K562 (cell line): ENCODE results near the gene TMEM184C. TPM values are rescaled to one million over a fixed set of nuclear protein-coding genes. Genes with fewer than 3 reads are reported as not detected.
A peak's percentile ranks its signal among the peaks of the same experiment; 100 is the strongest.

Source experiments
- ATAC-seq: fragments of 200-7000 bp; cut with Tn5 transposase; 3 replicates; pipeline ENCODE4 v1.9.1; 2020; ENCODE audit warnings: moderate library complexity
- BruUV-seq: library from RNA; stranded (reverse); fragments of 400-500 nt; replicated peaks from 2 replicates; lab custom pipeline; 2021; lab: Mats Ljungman, UMichigan
- CTCF ChIA-PET: fragments of 300-600 bp; formaldehyde crosslinking; extraction: SDS; loops from one replicate; lab custom pipeline; 2021; ENCODE audit warnings: low intra/inter-chr PET ratio; lab: Yijun Ruan, JAX
- POLR2A ChIA-PET: fragments of 300-600, 350-650 bp; sonication (Branson Sonifier 250); formaldehyde crosslinking; extraction: SDS; loops from one replicate; lab custom pipeline; 2021; ENCODE audit warnings: antibody characterized with exemption, inconsistent platforms; lab: Yijun Ruan, JAX
- DNase-seq, 4 experiments: peaks; one replicate each; pipeline versions ENCODE4 v3.0.0 to v3.0.0-alpha.2; 2011 to 2018; ENCODE audit warnings: low spot score in 3 of 4, mixed read lengths in 3 of 4; ENCODE audit errors: extremely low read depth in 1 of 4
- FAIRE-seq: peaks from 2 replicates; lab custom pipeline; 2011; peaks lifted over from hg19 to GRCh38; lab: Jason Lieb, UNC
- H2AFZ ChIP-seq: 2 replicates; pipeline ENCODE4 v1.6.0; 2011; ENCODE audit warnings: low read depth, low read length, control low read depth, inconsistent platforms
- H3K27ac ChIP-seq: fragments of 200-600 bp; 3 replicates; pipeline ENCODE4 v1.8.0; 2011; ENCODE audit warnings: low read depth, mild to moderate bottlenecking, control low read depth, inconsistent platforms, low read length, moderate library complexity, mixed read lengths; ENCODE audit errors: extremely low read depth
- H3K27me3 ChIP-seq, 2 experiments: fragments of 300-600 bp in 1 of 2; 2 replicates in 1 of 2; 3 replicates in 1 of 2; pipeline versions ENCODE4 v1.6.0 to v1.8.0; 2011; ENCODE audit warnings: inconsistent platforms in 2 of 2, low read length in 2 of 2, mild to moderate bottlenecking in 1 of 2, mixed read lengths in 1 of 2, moderate library complexity in 1 of 2; ENCODE audit not compliant: control insufficient read depth in 2 of 2, insufficient read depth in 2 of 2
- H3K36me3 ChIP-seq: fragments of 300-600 bp; 3 replicates; pipeline ENCODE4 v1.8.0; 2011; ENCODE audit warnings: mild to moderate bottlenecking, low read length, inconsistent platforms; ENCODE audit not compliant: control insufficient read depth, insufficient read depth
- H3K4me1 ChIP-seq, 2 experiments: fragments of 200-600 bp in 1 of 2; replicated peaks in 1 of 2; 2 replicates in 1 of 2; 3 replicates in 1 of 2; pipeline versions ENCODE4 v1.5.1 to v1.8.0; 2011; ENCODE audit warnings: inconsistent platforms in 2 of 2, low read length in 2 of 2, mild to moderate bottlenecking in 1 of 2, mixed read lengths in 1 of 2, moderate library complexity in 1 of 2; ENCODE audit not compliant: control insufficient read depth in 2 of 2, insufficient read depth in 2 of 2
- H3K4me2 ChIP-seq: 2 replicates; pipeline ENCODE4 v1.6.1; 2011; ENCODE audit warnings: low read length, control low read depth, inconsistent platforms, mixed read lengths; ENCODE audit not compliant: insufficient read depth
- H3K4me3 ChIP-seq: fragments of 200-600 bp; sonication (generic), shearing (Covaris generic); 2 replicates; pipeline ENCODE4 v1.5.1; 2016; ENCODE audit warnings: control low read depth, inconsistent platforms
- H3K79me2 ChIP-seq: fragments of 200-600 bp; 3 replicates; pipeline ENCODE4 v1.8.0; 2011; ENCODE audit warnings: low read length, inconsistent platforms; ENCODE audit not compliant: control insufficient read depth, insufficient read depth
- H3K9ac ChIP-seq, 2 experiments: 2 replicates each; pipeline versions ENCODE4 v1.6.0 to v1.6.1; 2011; ENCODE audit warnings: low read depth in 2 of 2, low read length in 2 of 2, control low read depth in 1 of 2, inconsistent platforms in 1 of 2, mild to moderate bottlenecking in 1 of 2, mixed read lengths in 1 of 2; ENCODE audit not compliant: insufficient read depth in 1 of 2
- H3K9me1 ChIP-seq: one replicate; pipeline ENCODE4 v1.6.0; 2011; ENCODE audit warnings: inconsistent platforms, mild to moderate bottlenecking, low read length, moderate library complexity; ENCODE audit not compliant: control insufficient read depth, insufficient read depth
- H3K9me3 ChIP-seq: replicated peaks from 2 replicates; pipeline ENCODE4 v1.5.1; 2011; ENCODE audit warnings: low read depth, low read length, inconsistent platforms; ENCODE audit not compliant: control insufficient read depth, insufficient read depth
- H4K20me1 ChIP-seq: replicated peaks from 2 replicates; pipeline ENCODE4 v1.6.1; 2011; ENCODE audit warnings: low read length, inconsistent platforms, mixed read lengths; ENCODE audit not compliant: control insufficient read depth, insufficient read depth
- CUX1 ChIP-seq: fragments of 200-800 bp; sonication (Bioruptor generic); IDR thresholded peaks from 2 replicates; pipeline ENCODE4 v1.6.1; 2016; ENCODE audit warnings: missing genetic modification characterization, missing compliant biosample characterization
- GTF2E2 ChIP-seq: fragments of 200-800 bp; sonication (Bioruptor generic); IDR thresholded peaks from 2 replicates; pipeline ENCODE4 v1.6.1; 2016; ENCODE audit warnings: missing genetic modification characterization, missing compliant biosample characterization
- HMG20B ChIP-seq: fragments of 250-450 bp; sonication (Bioruptor Pico); IDR thresholded peaks from 2 replicates; pipeline ENCODE4 v1.5.0; 2021; ENCODE audit warnings: mild to moderate bottlenecking
- KDM2B ChIP-seq: fragments of 250-450 bp; sonication (Bioruptor Pico); IDR thresholded peaks from 2 replicates; pipeline ENCODE4 v1.8.0; 2021; ENCODE audit warnings: mild to moderate bottlenecking, moderate library complexity
- PRPF4 ChIP-seq: fragments of 200-400 bp; formaldehyde crosslinking; IDR thresholded peaks from one replicate; pipeline ENCODE4 v1.6.1; 2017; ENCODE audit warnings: low read length, low read depth, mild to moderate bottlenecking; ENCODE audit not compliant: insufficient read depth, poor library complexity, severe bottlenecking
- XRCC3 ChIP-seq: fragments of 450-650 bp; IDR thresholded peaks from 2 replicates; pipeline ENCODE4 v1.6.1; 2017; ENCODE audit warnings: mild to moderate bottlenecking, moderate library complexity
- XRCC5 ChIP-seq: fragments of 200-400 bp; formaldehyde crosslinking; IDR thresholded peaks from 2 replicates; pipeline ENCODE4 v1.6.1; 2017; ENCODE audit warnings: low read depth, mild to moderate bottlenecking, low read length
- ZNF764 ChIP-seq: fragments of 250-450 bp; sonication (Bioruptor Pico); IDR thresholded peaks from 2 replicates; pipeline ENCODE4 v1.4.0; 2020; ENCODE audit warnings: low read depth, mild to moderate bottlenecking, moderate library complexity
- WGBS: fragments of 100-300 bp; shearing (Covaris generic); methylation state at CpG from one replicate; pipeline ENCODE4 v1.1.6; 2016; ENCODE audit warnings: low coverage, mixed read lengths; ENCODE audit not compliant: insufficient coverage; ENCODE audit errors: missing lambda C conversion rate; 5-methylcytosine and 5-hydroxymethylcytosine counted together
- in situ Hi-C: fragments of 300-500 bp; cut with MboI; formaldehyde crosslinking; loops from 4 replicates; pipeline ENCODE4 v1.15.0; 2018; ENCODE audit warnings: inconsistent platforms, mixed read lengths
- intact Hi-C: fragments of 100-400 bp; cut with micrococcal nuclease; formaldehyde crosslinking; loops from 2 replicates; pipeline ENCODE4 v1.14.2; 2022
- polyA plus RNA-seq, 8 experiments: library from polyadenylated mRNA; depleted of rRNA in 4 of 8; stranded (reverse) in 5 of 8; unstranded in 3 of 8; fragments of >200 nt; fragmentation: Nextera tagmentation in 2 of 8; fragmentation: Illumina TruSeq in 1 of 8; extraction: Ambion mirVana in 2 of 8; extraction: Trizol in 1 of 8; gene quantifications; 2 replicates each; pipeline versions ENCODE4 v1.2.1 to v1.2.3, GENCODE V29; 2011 to 2014; ENCODE audit warnings: inconsistent platforms in 1 of 8, missing spikeins in 1 of 8
- total RNA-seq, 7 experiments: library from RNA; depleted of rRNA in 6 of 7; stranded (reverse); fragments of >200 nt in 6 of 7; fragmentation: Illumina TruSeq in 2 of 7; extraction: Trizol in 2 of 7; gene quantifications; 2 replicates each; pipeline versions ENCODE4 v1.2.1 to v1.2.3, GENCODE V29; 2011 to 2021; ENCODE audit warnings: low replicate concordance in 1 of 7
- TF ChIP-seq, protein P1 (sequence below): fragments of 250-450 bp; sonication (Bioruptor Pico); IDR thresholded peaks from 2 replicates; pipeline ENCODE4 v1.4.0; 2020; ENCODE audit warnings: mild to moderate bottlenecking
- TF ChIP-seq, protein P2 (sequence below): sonication (generic); formaldehyde crosslinking; IDR thresholded peaks from 2 replicates; pipeline ENCODE4 v1.8.0; 2022; ENCODE audit warnings: mild to moderate bottlenecking, missing genetic modification reagents

Gene TMEM184C
- total and polyA plus RNA-seq, 9 of the 15 experiments (the other 6 are each of a cell fraction or from before 2014, with no cell fraction given) = 3.9 to 24.2 (median 18.2) TPM

DNA sequence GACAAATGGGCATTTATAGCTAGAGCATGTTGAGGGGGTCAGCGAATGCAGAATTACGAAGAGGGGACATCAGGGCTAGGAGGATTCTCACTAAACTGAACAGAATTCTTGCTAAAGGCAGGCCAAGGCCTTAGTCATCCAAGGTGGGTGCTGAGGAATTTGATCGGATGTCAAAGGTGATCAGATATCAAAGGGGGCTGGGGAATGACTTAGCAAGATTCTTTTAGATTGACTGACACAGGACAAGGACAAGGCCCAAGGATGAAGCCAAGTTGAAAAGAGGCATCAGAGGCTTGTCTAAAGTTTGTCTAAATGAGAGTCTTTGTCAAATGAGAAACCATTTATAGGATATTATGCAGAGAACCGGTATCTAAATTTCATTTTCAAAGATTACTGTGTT, 9.7 kb downstream of the TMEM184C start:
- FAIRE-seq = no peak
- H3K9me3 ChIP-seq = no peaks in the 10 kb centered on the region
- no peaks in the 10 kb centered on the region for H4K20me1 ChIP-seq
- H3K4me2 ChIP-seq = no peak overlapping the region
- H3K4me1 ChIP-seq = no peaks in the 10 kb centered on the region
- no peak overlapping the region for H3K27ac ChIP-seq
- H3K79me2 ChIP-seq = peaks cover 3% of the 10 kb centered on the region; the same call in 1 of the 3 replicates
- no peak overlapping the region for H3K4me3 ChIP-seq
- no TSS peak for BruUV-seq
- 0 out of 4 replicates have a peak overlapping the region, but pooled peaks of 1 of the 2 experiments have one; percentile 7 for H3K9ac ChIP-seq
- ChIA-PET POLR2A (no interaction called here), CTCF (no interaction called here)
- intact Hi-C loops = no loop called here
- no peak for ATAC-seq
- no peaks in the 10 kb centered on the region for H3K27me3 ChIP-seq
- peaks cover 81% of the 10 kb centered on the region; the same call in 2 of the 3 replicates for H3K36me3 ChIP-seq
- in situ Hi-C loops = no loop called here
- no peak for DNase-seq
- H3K9me1 ChIP-seq = no peaks in the 10 kb centered on the region
- no peak overlapping the region for H2AFZ ChIP-seq
- 87% methylated on average over 4 of the region's 4 CpGs for WGBS
- no peak for TF ChIP-seq CUX1 (CRISPR knock-in tag)
- TF ChIP-seq, protein P1, sequence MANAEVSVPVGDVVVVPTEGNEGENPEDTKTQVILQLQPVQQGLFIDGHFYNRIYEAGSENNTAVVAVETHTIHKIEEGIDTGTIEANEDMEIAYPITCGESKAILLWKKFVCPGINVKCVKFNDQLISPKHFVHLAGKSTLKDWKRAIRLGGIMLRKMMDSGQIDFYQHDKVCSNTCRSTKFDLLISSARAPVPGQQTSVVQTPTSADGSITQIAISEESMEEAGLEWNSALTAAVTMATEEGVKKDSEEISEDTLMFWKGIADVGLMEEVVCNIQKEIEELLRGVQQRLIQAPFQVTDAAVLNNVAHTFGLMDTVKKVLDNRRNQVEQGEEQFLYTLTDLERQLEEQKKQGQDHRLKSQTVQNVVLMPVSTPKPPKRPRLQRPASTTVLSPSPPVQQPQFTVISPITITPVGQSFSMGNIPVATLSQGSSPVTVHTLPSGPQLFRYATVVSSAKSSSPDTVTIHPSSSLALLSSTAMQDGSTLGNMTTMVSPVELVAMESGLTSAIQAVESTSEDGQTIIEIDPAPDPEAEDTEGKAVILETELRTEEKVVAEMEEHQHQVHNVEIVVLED (CRISPR knock-in tag) = no peak
- no peak for TF ChIP-seq GTF2E2 (tag)
- no peak for TF ChIP-seq XRCC3
- no peak for TF ChIP-seq KDM2B
- no peak for TF ChIP-seq XRCC5
- no peak for TF ChIP-seq HMG20B
- no peak for TF ChIP-seq ZNF764 (CRISPR knock-in tag)
- no peak for TF ChIP-seq PRPF4
- TF ChIP-seq, protein P2, sequence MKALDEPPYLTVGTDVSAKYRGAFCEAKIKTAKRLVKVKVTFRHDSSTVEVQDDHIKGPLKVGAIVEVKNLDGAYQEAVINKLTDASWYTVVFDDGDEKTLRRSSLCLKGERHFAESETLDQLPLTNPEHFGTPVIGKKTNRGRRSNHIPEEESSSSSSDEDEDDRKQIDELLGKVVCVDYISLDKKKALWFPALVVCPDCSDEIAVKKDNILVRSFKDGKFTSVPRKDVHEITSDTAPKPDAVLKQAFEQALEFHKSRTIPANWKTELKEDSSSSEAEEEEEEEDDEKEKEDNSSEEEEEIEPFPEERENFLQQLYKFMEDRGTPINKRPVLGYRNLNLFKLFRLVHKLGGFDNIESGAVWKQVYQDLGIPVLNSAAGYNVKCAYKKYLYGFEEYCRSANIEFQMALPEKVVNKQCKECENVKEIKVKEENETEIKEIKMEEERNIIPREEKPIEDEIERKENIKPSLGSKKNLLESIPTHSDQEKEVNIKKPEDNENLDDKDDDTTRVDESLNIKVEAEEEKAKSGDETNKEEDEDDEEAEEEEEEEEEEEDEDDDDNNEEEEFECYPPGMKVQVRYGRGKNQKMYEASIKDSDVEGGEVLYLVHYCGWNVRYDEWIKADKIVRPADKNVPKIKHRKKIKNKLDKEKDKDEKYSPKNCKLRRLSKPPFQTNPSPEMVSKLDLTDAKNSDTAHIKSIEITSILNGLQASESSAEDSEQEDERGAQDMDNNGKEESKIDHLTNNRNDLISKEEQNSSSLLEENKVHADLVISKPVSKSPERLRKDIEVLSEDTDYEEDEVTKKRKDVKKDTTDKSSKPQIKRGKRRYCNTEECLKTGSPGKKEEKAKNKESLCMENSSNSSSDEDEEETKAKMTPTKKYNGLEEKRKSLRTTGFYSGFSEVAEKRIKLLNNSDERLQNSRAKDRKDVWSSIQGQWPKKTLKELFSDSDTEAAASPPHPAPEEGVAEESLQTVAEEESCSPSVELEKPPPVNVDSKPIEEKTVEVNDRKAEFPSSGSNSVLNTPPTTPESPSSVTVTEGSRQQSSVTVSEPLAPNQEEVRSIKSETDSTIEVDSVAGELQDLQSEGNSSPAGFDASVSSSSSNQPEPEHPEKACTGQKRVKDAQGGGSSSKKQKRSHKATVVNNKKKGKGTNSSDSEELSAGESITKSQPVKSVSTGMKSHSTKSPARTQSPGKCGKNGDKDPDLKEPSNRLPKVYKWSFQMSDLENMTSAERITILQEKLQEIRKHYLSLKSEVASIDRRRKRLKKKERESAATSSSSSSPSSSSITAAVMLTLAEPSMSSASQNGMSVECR (CRISPR knock-in tag) = no peak
